CD4-positive, alpha-beta T cell treated with Interferon gamma for 1 hour (primary cell): ENCODE measurements around the gene RUNX3.

ENCODE experiments used
- DNase-seq: peaks from one replicate; pipeline ENCODE4 v3.0.0-alpha.2; 2020

RUNX3 gene

GRCh38 chr1:24927988-24928688 lies 1.9 kb downstream of the RUNX3 start:
- peak; percentile 30 for DNase-seq

DNA sequence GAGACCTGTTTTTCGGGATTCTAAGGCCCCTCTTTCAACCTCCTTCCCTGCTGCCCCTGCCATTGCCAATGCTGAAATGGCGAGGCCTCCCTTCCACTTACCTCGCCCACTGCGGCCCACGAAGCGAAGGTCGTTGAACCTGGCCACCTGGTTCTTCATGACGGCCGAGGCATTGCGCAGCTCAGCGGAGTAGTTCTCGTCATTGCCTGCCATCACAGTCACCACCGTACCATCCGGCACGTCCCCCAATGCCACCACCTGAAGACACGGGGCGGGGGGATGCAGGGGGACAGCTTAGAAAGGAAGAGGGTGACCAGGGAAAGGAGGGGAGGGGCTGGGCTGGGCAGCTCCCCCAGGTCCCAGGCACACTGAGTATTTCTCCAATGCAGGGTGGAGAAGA lies 2.6 kb downstream of the RUNX3 start:
- no peak for DNase-seq

DNA sequence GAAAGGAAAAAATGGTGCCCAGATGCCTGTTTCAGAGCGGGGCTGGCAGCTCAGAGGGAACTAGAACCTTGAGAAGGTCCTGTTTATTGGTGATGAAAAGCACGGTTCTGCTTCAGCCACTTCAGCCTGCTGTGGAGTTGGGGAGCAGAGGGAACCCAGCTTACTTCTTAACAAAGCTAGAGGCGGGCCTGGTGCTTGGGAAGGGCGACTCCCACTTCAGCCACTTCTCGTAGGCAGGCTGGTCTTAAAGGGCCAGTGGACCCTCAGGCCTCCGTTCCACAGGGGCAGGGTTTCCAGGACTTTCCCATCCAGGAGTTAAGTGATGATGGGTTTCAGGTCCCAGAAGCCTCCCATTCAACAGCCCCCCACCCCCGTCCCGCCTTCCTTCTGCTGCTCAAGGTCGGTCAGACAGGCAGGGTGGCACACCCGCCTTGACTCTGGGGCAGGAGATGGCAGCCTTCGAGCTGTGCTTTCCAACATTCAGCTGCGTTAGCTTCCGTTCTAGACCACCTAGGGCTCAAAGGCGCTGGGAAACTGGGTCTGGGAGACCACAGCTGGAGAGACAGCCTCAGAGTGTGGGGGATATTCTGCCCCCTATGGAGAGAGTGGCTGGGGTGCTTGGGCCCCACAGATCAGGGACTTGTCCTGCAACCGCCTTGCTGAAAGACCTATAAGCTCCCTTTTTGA lies 3.4 kb downstream of the RUNX3 start:
- peak; percentile 14 for DNase-seq

- no peak for DNase-seq
These were observed 4.1 kb downstream of the RUNX3 start for GRCh38 chr1:24925963-24926362.

GRCh38 chr1:24925082-24925779 lies 4.8 kb downstream of the RUNX3 start:
- DNase-seq, result peak; percentile 85

GRCh38 chr1:24923485-24924113 lies 6.5 kb downstream of the RUNX3 start:
- DNase-seq, result peak; percentile 60

DNA sequence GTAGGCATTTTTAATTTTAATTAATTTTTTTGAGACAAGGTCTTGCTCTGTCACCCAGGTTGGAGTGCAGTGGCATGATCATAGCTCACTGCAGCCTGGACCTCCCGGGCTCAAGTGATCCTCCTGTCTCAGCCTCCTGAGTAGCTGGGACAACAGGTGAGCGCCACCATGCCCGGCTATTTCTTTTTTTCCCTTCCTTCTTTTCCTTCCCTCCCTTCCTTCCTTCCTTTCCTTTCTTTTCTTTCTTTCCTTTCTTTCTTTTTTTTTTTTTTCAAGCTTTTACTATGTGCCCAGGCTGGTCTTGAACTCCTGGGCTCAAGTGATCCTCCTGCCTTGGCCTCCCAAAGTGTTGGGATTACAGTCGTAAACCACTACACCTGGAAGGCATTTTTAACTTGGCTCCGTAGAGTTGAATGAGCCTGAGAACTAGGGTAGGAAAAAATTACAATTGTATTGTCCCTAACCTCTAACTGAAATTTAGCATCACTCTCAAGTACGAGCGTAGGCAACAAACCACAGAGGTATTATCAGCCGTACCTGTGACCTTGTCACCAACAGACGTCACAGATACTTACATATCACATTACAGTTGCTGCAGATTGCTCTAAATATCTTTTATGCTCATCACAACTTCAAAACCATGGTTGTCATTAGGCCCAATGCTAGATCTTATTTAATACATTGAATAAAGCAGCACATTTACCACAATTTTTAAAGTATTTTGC lies 8.0 kb downstream of the RUNX3 start:
- DNase-seq, result peak; percentile 40

DNA sequence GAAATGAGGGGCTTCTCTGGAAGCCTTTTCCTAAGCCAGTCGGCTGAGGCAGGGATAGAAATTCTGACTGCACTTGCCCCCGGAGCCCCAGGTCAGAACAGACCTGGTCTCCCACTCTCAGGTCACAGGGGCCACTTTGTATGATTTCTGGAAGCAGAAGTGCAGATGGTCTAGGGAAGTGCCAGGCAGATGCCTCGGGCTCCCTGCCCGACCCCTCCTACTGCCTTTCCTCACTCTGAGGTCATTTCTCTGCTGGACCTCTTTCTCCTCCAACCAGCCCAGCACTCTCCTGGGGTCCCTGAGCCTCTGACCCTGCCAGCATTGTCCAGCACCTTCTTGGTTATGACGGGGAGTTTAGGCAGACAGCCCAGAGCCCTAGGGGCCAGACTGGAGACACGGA lies 8.7 kb downstream of the RUNX3 start:
- no peak for DNase-seq

GRCh38 chr1:24920533-24920925 lies 9.5 kb downstream of the RUNX3 start:
- no peak for DNase-seq

DNA sequence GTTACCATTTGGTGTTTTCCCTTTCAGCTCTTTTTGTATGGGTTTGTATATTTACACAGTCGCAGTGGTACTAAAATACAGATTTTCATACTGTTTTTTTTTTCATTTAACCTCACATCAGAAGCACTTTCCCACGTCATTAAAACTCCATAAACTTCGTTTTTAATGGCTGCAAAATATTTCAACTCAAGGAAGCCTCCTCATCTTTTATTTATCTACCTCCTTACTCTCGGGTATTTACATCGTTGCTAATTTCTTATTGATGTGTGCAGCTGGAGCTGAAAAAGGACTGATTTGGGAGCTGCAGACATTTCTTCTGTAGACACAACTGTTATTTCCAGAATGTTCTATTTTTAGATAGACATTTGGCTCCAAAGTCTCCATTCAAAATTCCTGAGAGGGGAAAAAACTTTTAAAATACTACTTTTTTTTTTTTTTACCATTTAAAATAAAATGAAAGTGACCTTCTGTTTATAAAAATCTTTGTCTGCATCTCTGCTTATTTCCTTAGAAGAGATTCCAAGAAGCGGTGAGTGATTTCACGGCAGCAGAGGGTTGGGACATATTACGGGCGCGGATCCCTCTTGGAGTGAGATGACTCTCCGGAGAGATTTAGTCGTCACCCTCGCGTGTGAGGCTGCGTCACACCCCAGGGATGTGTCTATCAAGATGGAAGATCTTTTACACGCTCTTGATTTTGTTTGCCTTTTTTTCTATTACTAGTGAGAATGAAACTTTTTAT lies 10.1 kb downstream of the RUNX3 start:
- no peak for DNase-seq

- DNase-seq, result no peak
These were observed 11.0 kb downstream of the RUNX3 start for GRCh38 chr1:24918995-24919605.

GRCh38 chr1:24918370-24918769 lies 11.7 kb downstream of the RUNX3 start:
- DNase-seq, result no peak

- no peak for DNase-seq
These were observed 12.6 kb downstream of the RUNX3 start for GRCh38 chr1:24917327-24918074.

DNA sequence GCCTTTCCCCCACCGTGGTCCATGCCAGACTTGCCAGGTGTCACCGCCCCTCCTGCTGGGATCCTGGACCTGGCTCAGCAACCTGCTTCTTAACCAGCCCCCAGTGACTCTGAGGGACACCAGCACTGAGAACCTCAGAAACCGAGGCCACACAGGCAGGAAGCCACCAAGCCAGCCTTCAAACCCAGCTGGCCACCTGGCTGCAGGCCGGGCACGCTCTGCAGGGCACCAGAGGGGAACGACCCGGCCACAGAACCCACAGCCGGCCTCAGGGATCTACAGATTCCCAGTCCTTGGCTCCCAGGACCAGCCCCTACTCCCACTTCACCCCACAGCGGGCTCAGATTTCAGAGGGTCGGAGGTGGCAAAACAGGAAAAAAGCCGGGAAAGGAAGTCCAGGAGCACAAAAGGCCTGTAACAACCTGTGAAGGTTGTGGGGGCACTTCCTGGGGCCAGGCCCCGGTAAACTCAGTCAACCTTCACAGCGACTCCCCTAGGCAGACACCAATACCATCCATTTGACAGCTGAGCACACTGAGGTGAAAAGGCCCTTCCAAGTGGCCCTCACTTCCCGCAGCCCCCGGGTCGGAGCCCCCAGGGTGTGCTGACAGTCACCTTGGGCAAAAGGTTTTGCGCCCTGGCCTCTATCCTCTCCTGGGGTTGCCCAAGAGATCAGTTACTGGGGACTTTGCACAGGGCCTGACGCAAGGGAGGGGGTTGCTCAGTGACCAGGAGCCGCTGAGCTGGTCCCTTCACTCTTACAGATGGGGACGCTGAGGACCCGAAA lies 14.1 kb downstream of the RUNX3 start:
- no peak for DNase-seq

GRCh38 chr1:24914226-24915069 lies 15.6 kb downstream of the RUNX3 start:
- DNase-seq, result no peak

GRCh38 chr1:24913616-24914225 lies 16.4 kb downstream of the RUNX3 start:
- DNase-seq, result no peak

- DNase-seq, result no peak
These were observed 16.8 kb downstream of the RUNX3 start for GRCh38 chr1:24913274-24913604.

DNA sequence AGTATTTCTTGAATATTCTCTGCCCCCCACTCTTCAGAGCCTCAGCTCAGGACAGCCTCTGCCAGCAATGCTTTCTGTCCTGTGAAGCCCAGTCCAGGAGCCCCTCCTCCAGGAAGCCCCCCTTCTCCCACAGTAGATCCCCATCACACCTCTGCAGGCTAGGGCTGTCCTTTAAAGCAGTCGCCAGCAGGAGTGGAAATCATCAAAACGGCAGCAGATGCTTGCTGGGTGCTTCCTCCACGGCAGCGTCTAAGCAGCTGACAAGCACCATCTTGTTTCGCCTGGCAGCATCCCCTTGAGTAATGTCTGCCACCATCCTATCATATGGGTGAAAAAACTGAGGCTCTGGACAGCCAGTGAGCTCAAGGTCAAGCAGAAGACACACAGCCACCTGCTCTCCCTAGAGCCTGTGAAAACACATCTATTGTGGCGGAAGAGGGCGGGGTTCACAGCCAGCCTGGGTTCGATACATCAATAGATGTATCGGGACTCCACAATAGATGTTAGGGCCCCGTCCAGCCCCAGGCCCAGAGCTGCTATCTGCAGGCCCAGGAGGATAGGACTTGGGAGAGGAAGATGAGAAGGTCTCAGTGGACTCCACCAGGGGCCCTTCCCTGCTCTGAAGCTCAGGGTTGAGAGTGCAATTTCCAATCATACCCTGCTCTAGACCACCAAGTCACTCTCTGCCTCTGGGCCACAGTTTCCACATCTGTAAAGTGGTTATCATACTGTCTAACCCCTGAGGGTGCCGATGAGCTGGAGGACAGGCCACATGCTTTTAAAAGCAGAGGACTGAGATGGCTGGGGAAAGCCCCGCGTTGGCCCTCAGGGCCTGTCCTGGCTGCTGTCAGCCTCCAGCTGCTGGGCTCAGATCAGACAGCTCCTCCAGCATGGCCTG lies 17.5 kb downstream of the RUNX3 start:
- no peak for DNase-seq
